DOHH2 (cell line): ENCODE results near the gene CFAP73.

Experiments
- EZH2phosphoT487 ChIP-seq: fragments of 200-600 bp; sonication (generic); IDR thresholded peaks from 2 replicates; pipeline ENCODE4 v1.6.1; 2017; ENCODE audit warnings: borderline replicate concordance, mild to moderate bottlenecking, antibody characterized with exemption, low read length, moderate library complexity, mixed read lengths
- TF ChIP-seq, protein P1 (sequence below): fragments of 200-600 bp; sonication (generic); IDR thresholded peaks from one replicate; pipeline ENCODE4 v1.5.1; 2014; ENCODE audit warnings: antibody characterized with exemption, mild to moderate bottlenecking, low read depth, low read length; ENCODE audit not compliant: poor library complexity, severe bottlenecking

DNA sequence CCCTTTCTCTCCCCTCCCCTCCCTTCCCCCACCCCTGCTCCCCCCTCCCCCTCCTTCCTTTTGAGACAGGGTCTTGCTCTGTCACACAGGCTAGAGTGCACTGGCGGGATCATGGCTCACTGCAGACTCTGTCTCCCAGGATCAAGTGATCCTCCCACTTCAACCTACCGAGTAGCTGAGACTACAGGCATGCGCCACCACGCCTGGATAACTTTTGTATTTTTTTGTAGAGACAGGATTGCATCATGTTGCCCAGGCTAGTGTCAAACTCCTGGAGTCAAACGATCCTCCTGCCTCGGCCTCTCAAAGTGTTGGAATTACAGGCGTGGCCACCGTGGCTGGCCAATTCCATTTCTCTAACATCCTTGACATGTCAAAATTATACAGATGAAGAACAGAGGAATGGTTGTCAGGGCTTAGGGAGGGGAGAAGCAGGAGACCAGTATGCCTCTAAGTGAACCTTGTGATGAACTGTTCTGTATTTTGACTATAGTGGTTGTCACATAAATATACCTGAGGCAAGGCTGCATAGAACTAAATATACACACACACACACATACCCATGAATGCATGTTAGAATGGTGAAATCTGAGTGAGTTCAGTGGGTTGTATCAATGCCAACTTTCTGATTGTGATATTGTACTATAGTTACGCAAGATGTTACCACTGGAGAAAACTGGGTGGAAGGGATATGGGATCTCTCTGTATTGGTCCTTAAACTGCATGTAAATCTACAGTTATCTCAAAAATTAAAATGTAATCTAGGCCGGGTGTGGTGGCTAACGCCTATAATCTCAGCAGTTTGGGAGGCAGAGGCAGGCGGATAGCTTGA is 3.6 kb upstream of the CFAP73 start:
- TF ChIP-seq, protein P1, sequence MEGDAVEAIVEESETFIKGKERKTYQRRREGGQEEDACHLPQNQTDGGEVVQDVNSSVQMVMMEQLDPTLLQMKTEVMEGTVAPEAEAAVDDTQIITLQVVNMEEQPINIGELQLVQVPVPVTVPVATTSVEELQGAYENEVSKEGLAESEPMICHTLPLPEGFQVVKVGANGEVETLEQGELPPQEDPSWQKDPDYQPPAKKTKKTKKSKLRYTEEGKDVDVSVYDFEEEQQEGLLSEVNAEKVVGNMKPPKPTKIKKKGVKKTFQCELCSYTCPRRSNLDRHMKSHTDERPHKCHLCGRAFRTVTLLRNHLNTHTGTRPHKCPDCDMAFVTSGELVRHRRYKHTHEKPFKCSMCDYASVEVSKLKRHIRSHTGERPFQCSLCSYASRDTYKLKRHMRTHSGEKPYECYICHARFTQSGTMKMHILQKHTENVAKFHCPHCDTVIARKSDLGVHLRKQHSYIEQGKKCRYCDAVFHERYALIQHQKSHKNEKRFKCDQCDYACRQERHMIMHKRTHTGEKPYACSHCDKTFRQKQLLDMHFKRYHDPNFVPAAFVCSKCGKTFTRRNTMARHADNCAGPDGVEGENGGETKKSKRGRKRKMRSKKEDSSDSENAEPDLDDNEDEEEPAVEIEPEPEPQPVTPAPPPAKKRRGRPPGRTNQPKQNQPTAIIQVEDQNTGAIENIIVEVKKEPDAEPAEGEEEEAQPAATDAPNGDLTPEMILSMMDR, result no peak
- TF ChIP-seq EZH2phosphoT487, result no peak
